ENCODE data around the gene HGFAC. TPM values are rescaled to one million over a fixed set of nuclear protein-coding genes. Genes with fewer than 3 reads are reported as not detected.

HGFAC gene
- total and polyA plus RNA-seq, 2 of the 13 experiments (the other 11 are each of a cell fraction or from before 2014, with no cell fraction given) = 8.5 to 63.6 TPM

DNA sequence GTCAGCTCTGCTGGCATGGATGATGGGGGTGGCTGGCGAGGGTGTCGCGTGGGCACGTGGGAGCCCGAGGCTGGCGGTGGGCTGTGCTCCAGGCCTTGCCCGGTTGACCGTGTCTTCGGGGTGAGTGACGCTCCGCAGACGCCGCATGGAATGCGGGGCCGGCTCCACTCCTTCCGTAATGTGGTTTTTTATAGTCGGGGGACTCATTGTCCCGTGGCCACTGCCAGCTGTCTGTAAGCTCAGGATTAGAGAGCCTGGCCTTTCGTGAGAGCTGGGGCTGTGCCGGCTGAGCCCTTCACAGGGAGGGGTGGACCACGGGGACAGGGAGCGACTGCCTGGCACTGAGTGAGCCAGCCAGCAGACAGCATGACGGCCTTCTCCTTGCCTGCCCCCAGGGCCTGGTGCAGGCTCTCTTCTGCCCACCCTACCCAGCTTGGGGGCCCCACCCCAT lies 41.7 kb downstream of the HGFAC start:
- Histone ChIP-seq H3K4me3 (replicated peaks in 1 of 3; ENCODE audit: insufficient read depth in 1 of 3, low read depth in 2 of 3, low read length in 3 of 3) (no peak overlapping the region), H4K20me1 (ENCODE audit: insufficient read depth, low read length) (no peaks in the 10 kb centered on the region), H3K27me3 (ENCODE audit: control insufficient read depth in 1 of 2, insufficient read depth in 2 of 2, low read length in 2 of 2) (peaks cover 31 to 91% of the 10 kb centered on the region in 2 experiments), H3K36me3 (replicated peaks in 1 of 2; ENCODE audit: control insufficient read depth in 1 of 2, insufficient read depth in 2 of 2, low read length in 2 of 2) (no peaks in the 10 kb centered on the region), H3K27ac (ENCODE audit: extremely low read length, insufficient read depth, low read length) (no peak overlapping the region), H3K9me3 (ENCODE audit: low read length) (no peaks in the 10 kb centered on the region), H2AFZ (ENCODE audit: low read length) (no peak overlapping the region), H3K9ac (ENCODE audit: insufficient read depth, low read depth, low read length) (no peak overlapping the region), H3K4me1 (ENCODE audit: insufficient read depth, low read length) (peaks cover 16% of the 10 kb centered on the region), H3K79me2 (ENCODE audit: insufficient read depth, low read length) (no peaks in the 10 kb centered on the region), H3K4me2 (ENCODE audit: low read depth, low read length) (no peak overlapping the region)
- 57% methylated on average over 14 of the region's 23 CpGs for WGBS (ENCODE audit: low lambda C conversion rate)
- no peak for DNase-seq (ENCODE audit: low spot score)
- FAIRE-seq = no peak
- ChIA-PET CTCF (ENCODE audit: low intra/inter-chr PET ratio, low total read pairs) (no interaction called here), POLR2A (no interaction called here)
- no peak for ATAC-seq
- no TSS peak for BruUV-seq (replicated peaks)
- intact Hi-C loops (cut with micrococcal nuclease; ENCODE audit: unreplicated experiment) (no loop called here), in situ Hi-C loops (cut with HindIII; ENCODE audit: extremely low pct_ligation_motif_present, low pct_unique_long_range_greater_than_20kb) (no loop called here)
- no peak for TF ChIP-seq TIGD3 (CRISPR knock-in tag; IDR thresholded peaks at IDR 0.05; ENCODE audit: borderline replicate concordance)
- TF ChIP-seq ZNF788 (CRISPR knock-in tag; IDR thresholded peaks at IDR 0.05; ENCODE audit: borderline replicate concordance) = no peak
- no peak for TF ChIP-seq CEBPG (CRISPR knock-in tag; IDR thresholded peaks at IDR 0.05)
- TF ChIP-seq ZNF768 (CRISPR knock-in tag; IDR thresholded peaks at IDR 0.05) = no peak
- no peak for TF ChIP-seq HNRNPL (IDR thresholded peaks at IDR 0.05; ENCODE audit: low read depth, low read length)
- no peak for TF ChIP-seq KDM2A (CRISPR knock-in tag; IDR thresholded peaks at IDR 0.05; ENCODE audit: borderline replicate concordance, low read depth)
- TF ChIP-seq RXRB (CRISPR knock-in tag; IDR thresholded peaks at IDR 0.05; ENCODE audit: borderline replicate concordance) = no peak
- TF ChIP-seq HIVEP1 (CRISPR knock-in tag; IDR thresholded peaks at IDR 0.05) = no peak
- TF ChIP-seq RARG (CRISPR knock-in tag; IDR thresholded peaks at IDR 0.05; ENCODE audit: low read depth) = no peak
- TF ChIP-seq FOXC1 (CRISPR knock-in tag; IDR thresholded peaks at IDR 0.05; ENCODE audit: borderline replicate concordance) = no peak
- no peak for TF ChIP-seq JUND (CRISPR knock-in tag; IDR thresholded peaks at IDR 0.05)
- TF ChIP-seq ZEB1 (IDR thresholded peaks at IDR 0.05; ENCODE audit: insufficient replicate concordance, low read depth) = no peak
- no peak for TF ChIP-seq ATF4 (CRISPR knock-in tag; IDR thresholded peaks at IDR 0.05)
- TF ChIP-seq HNF4A (CRISPR knock-in tag; IDR thresholded peaks at IDR 0.05) = no peak
- TF ChIP-seq, protein P1, sequence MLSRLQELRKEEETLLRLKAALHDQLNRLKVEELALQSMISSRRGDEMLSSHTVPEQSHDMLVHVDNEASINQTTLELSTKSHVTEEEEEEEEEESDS (CRISPR knock-in tag; IDR thresholded peaks at IDR 0.05; ENCODE audit: borderline replicate concordance) = no peak
- no peak for TF ChIP-seq ZNF12 (CRISPR knock-in tag; IDR thresholded peaks at IDR 0.05)
- no peak for TF ChIP-seq PAWR (CRISPR knock-in tag; IDR thresholded peaks at IDR 0.05; ENCODE audit: borderline replicate concordance)
- no peak for TF ChIP-seq ZNF230 (CRISPR knock-in tag; IDR thresholded peaks at IDR 0.05)
- TF ChIP-seq CHD4 (IDR thresholded peaks at IDR 0.05; ENCODE audit: borderline replicate concordance, low read length) = no peak
- no peak for TF ChIP-seq ZNF569 (CRISPR knock-in tag; IDR thresholded peaks at IDR 0.05; ENCODE audit: borderline replicate concordance)

Data from HepG2 (cell line).